Measurements from ENCODE around the gene HERPUD2. TPM values are rescaled to one million over a fixed set of nuclear protein-coding genes. Genes with fewer than 3 reads are reported as not detected.
A peak's percentile ranks its signal among the peaks of the same experiment; 100 is the strongest.
"Not testable (repeated sequence)": the region's sequence is repeated elsewhere in the genome, so short reads cannot be mapped to it uniquely, and the experiment has no call there.

Gene HERPUD2
- total RNA-seq, 1 donor from 2014 or later, result 28.0 TPM

- Mint-ChIP-seq H3K9me3 (peaks cover 15% of the 10 kb centered on the region), H3K4me1 (peaks cover 13% of the 10 kb centered on the region), H3K27me3 (ENCODE audit: low read depth) (no peaks in the 10 kb centered on the region), H3K27ac (ENCODE audit: unreplicated experiment) (no peak overlapping the region), H3K36me3 (ENCODE audit: low read depth) (peaks cover 13% of the 10 kb centered on the region), H3K4me3 (no peak overlapping the region)
- no peak for TF ChIP-seq CTCF (conservative IDR thresholded peaks at IDR 0.05)
- no peak for DNase-seq (ENCODE audit: low read depth, low spot score)
Measured at GRCh38 chr7:35599645-35600044, 95.3 kb downstream of the HERPUD2 start.

- Mint-ChIP-seq H3K4me3 (no peak overlapping the region), H3K27me3 (ENCODE audit: low read depth) (no peaks in the 10 kb centered on the region), H3K27ac (ENCODE audit: unreplicated experiment) (no peak overlapping the region), H3K4me1 (peaks cover 13% of the 10 kb centered on the region), H3K9me3 (peaks cover 15% of the 10 kb centered on the region), H3K36me3 (ENCODE audit: low read depth) (peaks cover 13% of the 10 kb centered on the region)
- TF ChIP-seq CTCF (conservative IDR thresholded peaks at IDR 0.05), result no peak
- DNase-seq (ENCODE audit: low read depth, low spot score), result no peak
Measured at GRCh38 chr7:35599061-35599460, 95.9 kb downstream of the HERPUD2 start.

- H3K9me3 Mint-ChIP-seq, result no peaks in the 10 kb centered on the region
- peaks cover 13% of the 10 kb centered on the region for H3K4me1 Mint-ChIP-seq
- no peak overlapping the region for H3K4me3 Mint-ChIP-seq
- no peak for DNase-seq (ENCODE audit: low read depth, low spot score)
- no peak for TF ChIP-seq CTCF (conservative IDR thresholded peaks at IDR 0.05)
- no peaks in the 10 kb centered on the region for H3K27me3 Mint-ChIP-seq (ENCODE audit: low read depth)
- H3K36me3 Mint-ChIP-seq (ENCODE audit: low read depth), result no peaks in the 10 kb centered on the region
- H3K27ac Mint-ChIP-seq (ENCODE audit: unreplicated experiment), result peak overlapping the region; percentile 7
Measured at GRCh38 chr7:35596061-35596460, 98.9 kb downstream of the HERPUD2 start.

- DNase-seq (ENCODE audit: low read depth, low spot score), result peak; percentile 19
- Mint-ChIP-seq H3K9me3 (no peaks in the 10 kb centered on the region), H3K4me3 (no peak overlapping the region), H3K27me3 (ENCODE audit: low read depth) (no peaks in the 10 kb centered on the region), H3K36me3 (ENCODE audit: low read depth) (peaks cover 2% of the 10 kb centered on the region), H3K4me1 (peaks cover 13% of the 10 kb centered on the region), H3K27ac (ENCODE audit: unreplicated experiment) (no peak overlapping the region)
- peak; percentile 52 for TF ChIP-seq CTCF (conservative IDR thresholded peaks at IDR 0.05)
Measured at GRCh38 chr7:35593899-35594298, 101.0 kb downstream of the HERPUD2 start.

- H3K27me3 Mint-ChIP-seq (ENCODE audit: low read depth), result no peaks in the 10 kb centered on the region
- no peaks in the 10 kb centered on the region for H3K4me1 Mint-ChIP-seq
- no peak overlapping the region for H3K4me3 Mint-ChIP-seq
- no peak overlapping the region for H3K27ac Mint-ChIP-seq (ENCODE audit: unreplicated experiment)
- H3K36me3 Mint-ChIP-seq (ENCODE audit: low read depth), result peaks cover 2% of the 10 kb centered on the region
- no peak for DNase-seq (ENCODE audit: low read depth, low spot score)
- H3K9me3 Mint-ChIP-seq, result no peaks in the 10 kb centered on the region
- TF ChIP-seq CTCF (conservative IDR thresholded peaks at IDR 0.05), result no peak
Measured at GRCh38 chr7:35588647-35589046, 106.3 kb downstream of the HERPUD2 start.

- DNase-seq (ENCODE audit: low read depth, low spot score), result no peak
- Mint-ChIP-seq H3K4me1 (no peaks in the 10 kb centered on the region), H3K27ac (ENCODE audit: unreplicated experiment) (no peak overlapping the region), H3K4me3 (no peak overlapping the region), H3K9me3 (no peaks in the 10 kb centered on the region), H3K27me3 (ENCODE audit: low read depth) (no peaks in the 10 kb centered on the region), H3K36me3 (ENCODE audit: low read depth) (peaks cover 2% of the 10 kb centered on the region)
- no peak for TF ChIP-seq CTCF (conservative IDR thresholded peaks at IDR 0.05)
Measured at GRCh38 chr7:35584990-35585389, 109.9 kb downstream of the HERPUD2 start.

GRCh38 chr7:35584533-35584932 lies 110.4 kb downstream of the HERPUD2 start:
- not testable (repeated sequence) for H3K9me3 Mint-ChIP-seq; H3K27ac Mint-ChIP-seq (ENCODE audit: unreplicated experiment); DNase-seq (ENCODE audit: low read depth, low spot score); H3K4me3 Mint-ChIP-seq; H3K36me3 Mint-ChIP-seq (ENCODE audit: low read depth); H3K27me3 Mint-ChIP-seq (ENCODE audit: low read depth); H3K4me1 Mint-ChIP-seq
